ENCODE measurements around the gene EEF1A1.
"Not testable (repeated sequence)": the region's sequence is repeated elsewhere in the genome, so short reads cannot be mapped to it uniquely, and the experiment has no call there.

Gene EEF1A1

GRCh38 chr6:73537677-73538076, 16.8 kb upstream of the EEF1A1 start:
- no peak overlapping the region for H3K4me3 ChIP-seq (ENCODE audit: low read length in 2 of 2)
- no peak overlapping the region for H3K9ac ChIP-seq (ENCODE audit: low read depth in 1 of 2, low read length in 2 of 2)
- H3K4me1 ChIP-seq (ENCODE audit: control insufficient read depth in 2 of 2, insufficient read depth in 2 of 2, low read length in 2 of 2) = no peaks in the 10 kb centered on the region
- H3K9me3 ChIP-seq (ENCODE audit: control insufficient read depth in 2 of 2, low read length in 2 of 2) = no peaks in the 10 kb centered on the region
- H3K36me3 ChIP-seq (ENCODE audit: control insufficient read depth in 2 of 2, insufficient read depth in 2 of 2, low read length in 2 of 2) = no peaks in the 10 kb centered on the region
- no peaks in the 10 kb centered on the region for H3K27me3 ChIP-seq (ENCODE audit: control insufficient read depth in 2 of 2, insufficient read depth in 2 of 2, low read length in 2 of 2)
- H3K27ac ChIP-seq (ENCODE audit: low read depth in 2 of 2, low read length in 2 of 2) = no peak overlapping the region

GRCh38 chr6:73534628-73535027, 13.8 kb upstream of the EEF1A1 start:
- Histone ChIP-seq H3K36me3 (ENCODE audit: control insufficient read depth in 2 of 2, insufficient read depth in 2 of 2, low read length in 2 of 2) (no peaks in the 10 kb centered on the region), H3K4me3 (ENCODE audit: low read length in 2 of 2) (no peak overlapping the region), H3K9ac (ENCODE audit: low read depth in 1 of 2, low read length in 2 of 2) (no peak overlapping the region), H3K9me3 (ENCODE audit: control insufficient read depth in 2 of 2, low read length in 2 of 2) (no peaks in the 10 kb centered on the region), H3K27me3 (ENCODE audit: control insufficient read depth in 2 of 2, insufficient read depth in 2 of 2, low read length in 2 of 2) (no peaks in the 10 kb centered on the region), H3K27ac (ENCODE audit: low read depth in 2 of 2, low read length in 2 of 2) (no peak overlapping the region), H3K4me1 (ENCODE audit: control insufficient read depth in 2 of 2, insufficient read depth in 2 of 2, low read length in 2 of 2) (no peaks in the 10 kb centered on the region)

GRCh38 chr6:73532293-73532692, 11.5 kb upstream of the EEF1A1 start:
- Histone ChIP-seq H3K4me1 (ENCODE audit: control insufficient read depth in 2 of 2, insufficient read depth in 2 of 2, low read length in 2 of 2) (no peaks in the 10 kb centered on the region), H3K36me3 (ENCODE audit: control insufficient read depth in 2 of 2, insufficient read depth in 2 of 2, low read length in 2 of 2) (no peaks in the 10 kb centered on the region), H3K9me3 (ENCODE audit: control insufficient read depth in 2 of 2, low read length in 2 of 2) (no peaks in the 10 kb centered on the region), H3K4me3 (ENCODE audit: low read length in 2 of 2) (no peak overlapping the region), H3K9ac (ENCODE audit: low read depth in 1 of 2, low read length in 2 of 2) (no peak overlapping the region), H3K27ac (ENCODE audit: low read depth in 2 of 2, low read length in 2 of 2) (no peak overlapping the region), H3K27me3 (ENCODE audit: control insufficient read depth in 2 of 2, insufficient read depth in 2 of 2, low read length in 2 of 2) (no peaks in the 10 kb centered on the region)

GRCh38 chr6:73528897-73529296, 8.1 kb upstream of the EEF1A1 start:
- no peaks in the 10 kb centered on the region for H3K27me3 ChIP-seq (ENCODE audit: control insufficient read depth in 2 of 2, insufficient read depth in 2 of 2, low read length in 2 of 2)
- no peak overlapping the region for H3K4me3 ChIP-seq (ENCODE audit: low read length in 2 of 2)
- no peak overlapping the region for H3K9ac ChIP-seq (ENCODE audit: low read depth in 1 of 2, low read length in 2 of 2)
- H3K9me3 ChIP-seq (ENCODE audit: control insufficient read depth in 2 of 2, low read length in 2 of 2) = no peaks in the 10 kb centered on the region
- peaks cover 0 to 3% of the 10 kb centered on the region in 2 donors for H3K4me1 ChIP-seq (ENCODE audit: control insufficient read depth in 2 of 2, insufficient read depth in 2 of 2, low read length in 2 of 2)
- no peaks in the 10 kb centered on the region for H3K36me3 ChIP-seq (ENCODE audit: control insufficient read depth in 2 of 2, insufficient read depth in 2 of 2, low read length in 2 of 2)
- no peak overlapping the region for H3K27ac ChIP-seq (ENCODE audit: low read depth in 2 of 2, low read length in 2 of 2)

GRCh38 chr6:73525546-73526330, 4.9 kb upstream of the EEF1A1 start:
- Histone ChIP-seq H3K4me1 (ENCODE audit: control insufficient read depth in 2 of 2, insufficient read depth in 2 of 2, low read length in 2 of 2) (peaks cover 9 to 13% of the 10 kb centered on the region in 2 donors), H3K9me3 (ENCODE audit: control insufficient read depth in 2 of 2, low read length in 2 of 2) (no peaks in the 10 kb centered on the region), H3K36me3 (ENCODE audit: control insufficient read depth in 2 of 2, insufficient read depth in 2 of 2, low read length in 2 of 2) (no peaks in the 10 kb centered on the region), H3K27me3 (ENCODE audit: control insufficient read depth in 2 of 2, insufficient read depth in 2 of 2, low read length in 2 of 2) (no peaks in the 10 kb centered on the region), H3K9ac (ENCODE audit: low read depth in 1 of 2, low read length in 2 of 2) (no peak overlapping the region), H3K4me3 (ENCODE audit: low read length in 2 of 2) (no peak overlapping the region), H3K27ac (ENCODE audit: low read depth in 2 of 2, low read length in 2 of 2) (no peak overlapping the region)

- Histone ChIP-seq H3K4me1 (ENCODE audit: control insufficient read depth in 2 of 2, insufficient read depth in 2 of 2, low read length in 2 of 2) (peaks cover 16 to 20% of the 10 kb centered on the region in 2 donors), H3K4me3 (ENCODE audit: low read length in 2 of 2) (peak overlapping the region; percentile 83 to 87), H3K9me3 (ENCODE audit: control insufficient read depth in 2 of 2, low read length in 2 of 2) (no peaks in the 10 kb centered on the region), H3K36me3 (ENCODE audit: control insufficient read depth in 2 of 2, insufficient read depth in 2 of 2, low read length in 2 of 2) (peaks cover 12 to 15% of the 10 kb centered on the region in 2 donors), H3K9ac (ENCODE audit: low read depth in 1 of 2, low read length in 2 of 2) (peak overlapping the region; percentile 91 to 98), H3K27ac (ENCODE audit: low read depth in 2 of 2, low read length in 2 of 2) (peak overlapping the region; percentile 98 to 100), H3K27me3 (ENCODE audit: control insufficient read depth in 2 of 2, insufficient read depth in 2 of 2, low read length in 2 of 2) (no peaks in the 10 kb centered on the region)
These were observed 2.7 kb upstream of the EEF1A1 start for GRCh38 chr6:73523434-73524123.

GRCh38 chr6:73521351-73521985, 636 bp upstream of the EEF1A1 start:
- Histone ChIP-seq H3K36me3 (ENCODE audit: control insufficient read depth in 2 of 2, insufficient read depth in 2 of 2, low read length in 2 of 2) (peaks cover 30 to 33% of the 10 kb centered on the region in 2 donors), H3K4me1 (ENCODE audit: control insufficient read depth in 2 of 2, insufficient read depth in 2 of 2, low read length in 2 of 2) (peaks cover 26 to 31% of the 10 kb centered on the region in 2 donors), H3K9ac (ENCODE audit: low read depth in 1 of 2, low read length in 2 of 2) (peak overlapping the region; percentile 92 to 95), H3K9me3 (ENCODE audit: control insufficient read depth in 2 of 2, low read length in 2 of 2) (no peaks in the 10 kb centered on the region), H3K27me3 (ENCODE audit: control insufficient read depth in 2 of 2, insufficient read depth in 2 of 2, low read length in 2 of 2) (no peaks in the 10 kb centered on the region), H3K4me3 (ENCODE audit: low read length in 2 of 2) (peak overlapping the region; percentile 78 to 97), H3K27ac (ENCODE audit: low read depth in 2 of 2, low read length in 2 of 2) (peak overlapping the region; percentile 98 to 100)

GRCh38 chr6:73519926-73520687, 725 bp downstream of the EEF1A1 start:
- no peaks in the 10 kb centered on the region for H3K27me3 ChIP-seq (ENCODE audit: control insufficient read depth in 2 of 2, insufficient read depth in 2 of 2, low read length in 2 of 2)
- peaks cover 27 to 31% of the 10 kb centered on the region in 2 donors for H3K4me1 ChIP-seq (ENCODE audit: control insufficient read depth in 2 of 2, insufficient read depth in 2 of 2, low read length in 2 of 2)
- H3K36me3 ChIP-seq (ENCODE audit: control insufficient read depth in 2 of 2, insufficient read depth in 2 of 2, low read length in 2 of 2) = peaks cover 40 to 42% of the 10 kb centered on the region in 2 donors
- no peaks in the 10 kb centered on the region for H3K9me3 ChIP-seq (ENCODE audit: control insufficient read depth in 2 of 2, low read length in 2 of 2)
- H3K4me3 ChIP-seq (ENCODE audit: low read length in 2 of 2) = peak overlapping the region; percentile 78 to 97
- peak overlapping the region; percentile 98 to 100 for H3K27ac ChIP-seq (ENCODE audit: low read depth in 2 of 2, low read length in 2 of 2)
- H3K9ac ChIP-seq (ENCODE audit: low read depth in 1 of 2, low read length in 2 of 2) = peak overlapping the region; percentile 89 to 99

GRCh38 chr6:73518982-73519881, 1.6 kb downstream of the EEF1A1 start:
- peak overlapping the region; percentile 98 to 100 for H3K27ac ChIP-seq (ENCODE audit: low read depth in 2 of 2, low read length in 2 of 2)
- H3K4me1 ChIP-seq (ENCODE audit: control insufficient read depth in 2 of 2, insufficient read depth in 2 of 2, low read length in 2 of 2) = peaks cover 27 to 31% of the 10 kb centered on the region in 2 donors
- H3K9ac ChIP-seq (ENCODE audit: low read depth in 1 of 2, low read length in 2 of 2) = peak overlapping the region; percentile 89 to 99
- peak overlapping the region; percentile 78 to 97 for H3K4me3 ChIP-seq (ENCODE audit: low read length in 2 of 2)
- H3K36me3 ChIP-seq (ENCODE audit: control insufficient read depth in 2 of 2, insufficient read depth in 2 of 2, low read length in 2 of 2) = peaks cover 40 to 47% of the 10 kb centered on the region in 2 donors
- H3K9me3 ChIP-seq (ENCODE audit: control insufficient read depth in 2 of 2, low read length in 2 of 2); H3K27me3 ChIP-seq (ENCODE audit: control insufficient read depth in 2 of 2, insufficient read depth in 2 of 2, low read length in 2 of 2): not testable (repeated sequence)

All from mucosa of rectum (tissue), 2 donors.